CD8-positive, alpha-beta memory T cell (primary cell): ENCODE data around the gene TIPARP. TPM values are rescaled to one million over a fixed set of nuclear protein-coding genes. Genes with fewer than 3 reads are reported as not detected.
"Not testable (repeated sequence)": the region's sequence is repeated elsewhere in the genome, so short reads cannot be mapped to it uniquely, and the experiment has no call there.

ENCODE experiments used
- CTCF ChIA-PET: fragments of 350-600 bp; sonication (Branson Sonifier 250); formaldehyde crosslinking; loops from one replicate; lab custom pipeline; 2021; ENCODE audit warnings: antibody characterized with exemption; lab: Charles Lee
- POLR2A ChIA-PET: fragments of 350-600 bp; sonication (Branson Sonifier 250); formaldehyde crosslinking; loops from one replicate; lab custom pipeline; 2021; ENCODE audit warnings: antibody characterized with exemption; lab: Charles Lee
- DNase-seq, 5 donors: peaks; one replicate each; pipeline versions ENCODE4 v3.0.0 to v3.0.0-alpha.2; 2020 to 2022; ENCODE audit warnings: mixed read lengths in 1 of 5
- H3K27ac ChIP-seq: one replicate; pipeline ENCODE4 v1.7.0; 2013; ENCODE audit warnings: low read depth, mild to moderate bottlenecking, low read length, moderate library complexity
- H3K27me3 ChIP-seq: 2 replicates; pipeline ENCODE4 v1.7.0; 2013; ENCODE audit warnings: low read length, mild to moderate bottlenecking; ENCODE audit not compliant: insufficient read depth, poor library complexity, severe bottlenecking
- H3K36me3 ChIP-seq: 2 replicates; pipeline ENCODE4 v1.7.0; 2013; ENCODE audit warnings: mild to moderate bottlenecking, low read length, moderate library complexity; ENCODE audit not compliant: insufficient read depth
- H3K4me1 ChIP-seq: 2 replicates; pipeline ENCODE4 v1.7.0; 2013; ENCODE audit warnings: mild to moderate bottlenecking, low read length, moderate library complexity; ENCODE audit not compliant: insufficient read depth
- H3K4me3 ChIP-seq: 2 replicates; pipeline ENCODE4 v1.7.0; 2013; ENCODE audit warnings: mild to moderate bottlenecking, low read length
- H3K9me3 ChIP-seq: 2 replicates; pipeline ENCODE4 v1.7.0; 2013; ENCODE audit warnings: mild to moderate bottlenecking, low read length
- H3K27ac Mint-ChIP-seq, 8 donors: one replicate each; pipeline ENCODE4 v1.8.0; 2020 to 2021; ENCODE audit warnings: mixed read lengths in 8 of 8, mild to moderate bottlenecking in 6 of 8, inconsistent platforms in 3 of 8, moderate library complexity in 3 of 8
- H3K27me3 Mint-ChIP-seq, 2 donors: one replicate each; pipeline ENCODE4 v1.8.0; 2020 to 2021; ENCODE audit warnings: mixed read lengths in 2 of 2, mild to moderate bottlenecking in 1 of 2, moderate library complexity in 1 of 2
- H3K36me3 Mint-ChIP-seq, 3 donors: one replicate each; pipeline ENCODE4 v1.8.0; 2020 to 2021; ENCODE audit warnings: mixed read lengths in 3 of 3, inconsistent platforms in 1 of 3, mild to moderate bottlenecking in 1 of 3
- H3K4me1 Mint-ChIP-seq, 3 donors: one replicate each; pipeline ENCODE4 v1.8.0; 2020 to 2021; ENCODE audit warnings: mixed read lengths in 3 of 3, inconsistent platforms in 1 of 3, mild to moderate bottlenecking in 1 of 3
- H3K4me3 Mint-ChIP-seq, 7 donors: one replicate each; pipeline ENCODE4 v1.8.0; 2020 to 2021; ENCODE audit warnings: mixed read lengths in 7 of 7, mild to moderate bottlenecking in 6 of 7, moderate library complexity in 4 of 7, inconsistent platforms in 2 of 7
- H3K9me3 Mint-ChIP-seq, 5 donors: one replicate each; pipeline ENCODE4 v1.8.0; 2020 to 2022; ENCODE audit warnings: mixed read lengths in 5 of 5, mild to moderate bottlenecking in 3 of 5, moderate library complexity in 2 of 5, inconsistent platforms in 1 of 5
- polyA plus RNA-seq: library from polyadenylated mRNA; unstranded; fragments of 300-500 nt; fragmentation: Illumina TruSeq; gene quantifications from one replicate; pipeline ENCODE4 v1.2.3, GENCODE V29; 2021
- total RNA-seq, 2 experiments: library from RNA; stranded (reverse); gene quantifications; one replicate each; pipeline ENCODE4 v1.2.3, GENCODE V29; 2021

The TIPARP gene
- total and polyA plus RNA-seq, 3 experiments from 2014 or later, result 19.8 to 37.0 (median 36.0) TPM

DNA sequence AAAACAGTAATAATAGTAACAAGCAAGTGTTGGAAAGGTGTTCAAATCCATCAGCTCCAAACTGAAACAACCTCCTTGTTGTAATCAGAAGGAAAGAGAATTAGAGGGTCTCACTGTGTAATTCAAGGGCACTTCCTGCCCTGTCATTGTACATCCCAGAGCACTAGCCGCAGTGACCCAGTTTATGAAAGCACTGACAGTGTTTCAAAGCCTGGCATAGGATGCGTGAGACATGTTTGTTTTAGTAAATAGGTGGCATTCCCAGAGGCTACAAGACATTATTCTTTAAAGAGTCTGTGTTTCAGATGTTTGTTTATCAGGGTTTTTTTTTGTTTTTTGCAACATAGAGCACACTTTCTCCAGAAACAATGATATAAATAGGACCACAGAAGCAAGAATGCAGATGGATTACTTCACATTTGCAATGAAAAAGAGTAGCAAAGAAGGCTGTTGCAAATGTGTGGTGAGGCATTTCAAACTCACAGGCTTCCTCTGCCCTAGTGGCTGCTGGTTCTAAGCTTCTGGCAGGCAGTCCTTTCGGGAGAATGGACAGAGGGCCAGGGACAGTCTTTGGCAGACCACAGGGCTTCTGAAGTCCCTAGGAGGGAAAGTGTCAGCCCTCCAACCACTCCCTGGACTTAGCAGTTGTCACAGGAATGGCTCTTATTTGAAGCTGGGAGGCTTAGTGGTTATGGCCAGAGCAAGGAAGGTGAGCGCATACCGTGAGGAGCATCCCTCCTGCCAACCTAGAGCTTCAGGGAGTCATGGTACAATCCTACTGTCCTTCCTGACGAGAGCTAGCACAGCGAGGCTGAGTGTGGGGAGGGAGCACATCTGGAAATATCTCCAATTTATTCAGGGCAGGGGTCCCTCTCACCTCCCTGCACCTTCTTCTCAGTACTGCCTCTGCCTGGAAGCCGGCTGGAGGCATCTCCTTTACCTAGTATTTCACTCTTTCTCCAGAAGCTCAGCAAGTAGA lies 31.4 kb upstream of the TIPARP start:
- Mint-ChIP-seq H3K27ac (peak overlapping the region; percentile 46 to 96 (median 82)), H3K27me3 (peaks cover 1 to 13% of the 10 kb centered on the region in 2 donors), H3K4me1 (peaks cover 12 to 20% (median 20%) of the 10 kb centered on the region in 3 donors), H3K36me3 (peaks cover 0 to 4% (median 0%) of the 10 kb centered on the region in 3 donors), H3K4me3 (peak overlapping the region; percentile 8 to 81 (median 69)), H3K9me3 (peaks cover 0 to 3% (median 0%) of the 10 kb centered on the region in 5 donors)
- POLR2A ChIA-PET, result interaction anchor here (1.4 kb wide), 1 partner anchor 30 kb away, joined by 4 read pairs; no protein-coding TSS in a partner anchor
- no peaks in the 10 kb centered on the region for H3K27me3 ChIP-seq
- H3K9me3 ChIP-seq, result no peaks in the 10 kb centered on the region
- H3K4me3 ChIP-seq, result no peak overlapping the region
- DNase-seq, result no peak
- no peak overlapping the region for H3K27ac ChIP-seq
- CTCF ChIA-PET, result interaction anchor here (1.1 to 2.1 kb wide), 5 partner anchors 30 to 494 kb away, joined by 3 to 4 read pairs (median 3); no protein-coding TSS in a partner anchor
- no peaks in the 10 kb centered on the region for H3K36me3 ChIP-seq
- peaks cover 16% of the 10 kb centered on the region for H3K4me1 ChIP-seq

DNA sequence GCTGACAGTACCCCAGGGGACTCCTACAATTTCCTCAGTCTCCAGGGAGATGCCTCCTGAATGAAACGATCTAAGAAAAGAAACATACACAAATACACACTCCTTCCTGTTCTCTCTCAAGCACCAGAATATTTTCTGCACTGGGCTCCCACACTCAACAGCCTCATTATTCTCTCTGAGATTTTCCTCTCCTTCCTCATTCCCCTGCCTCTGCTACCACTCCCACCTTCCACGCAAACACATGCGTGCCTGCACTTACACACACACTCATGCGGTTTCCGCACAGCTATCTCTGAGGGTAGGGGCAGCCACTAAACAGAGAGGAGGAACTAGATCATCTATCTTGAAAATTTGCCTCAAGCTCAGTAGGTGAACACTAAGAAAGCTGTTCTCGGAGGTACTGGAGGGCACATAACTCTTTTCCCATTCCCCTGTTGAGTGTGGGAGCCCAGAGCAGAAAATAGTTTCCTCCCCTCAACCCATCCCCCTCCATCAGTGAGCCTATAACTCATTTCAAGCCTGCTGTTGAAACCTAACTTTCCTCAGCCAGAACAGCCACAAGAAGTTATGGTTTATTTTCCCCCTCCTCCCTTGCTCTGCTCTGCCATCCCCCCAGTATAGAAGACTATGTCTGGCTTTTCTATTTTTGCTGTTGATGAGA lies 30.5 kb upstream of the TIPARP start:
- Histone ChIP-seq H3K4me3 (no peak overlapping the region), H3K9me3 (no peaks in the 10 kb centered on the region), H3K4me1 (peaks cover 16% of the 10 kb centered on the region), H3K36me3 (no peaks in the 10 kb centered on the region), H3K27me3 (no peaks in the 10 kb centered on the region), H3K27ac (no peak overlapping the region)
- peak in 4 of 5 donors; percentile 9 to 54 (median 36) for DNase-seq
- peaks cover 12 to 20% (median 20%) of the 10 kb centered on the region in 3 donors for H3K4me1 Mint-ChIP-seq
- H3K27ac Mint-ChIP-seq, result peak overlapping the region; percentile 46 to 96 (median 82)
- peaks cover 0 to 3% (median 0%) of the 10 kb centered on the region in 5 donors for H3K9me3 Mint-ChIP-seq
- H3K27me3 Mint-ChIP-seq, result peaks cover 1 to 13% of the 10 kb centered on the region in 2 donors
- peak overlapping the region in 6 of 7 donors; percentile 60 to 81 (median 72) for H3K4me3 Mint-ChIP-seq
- CTCF ChIA-PET, result interaction anchor here (1.1 to 2.1 kb wide), 4 partner anchors 30 to 494 kb away, joined by 3 to 4 read pairs (median 4); no protein-coding TSS in a partner anchor
- peaks cover 0 to 4% (median 0%) of the 10 kb centered on the region in 3 donors for H3K36me3 Mint-ChIP-seq
- POLR2A ChIA-PET, result interaction anchor here (1.4 kb wide), 1 partner anchor 30 kb away, joined by 4 read pairs; no protein-coding TSS in a partner anchor

DNA sequence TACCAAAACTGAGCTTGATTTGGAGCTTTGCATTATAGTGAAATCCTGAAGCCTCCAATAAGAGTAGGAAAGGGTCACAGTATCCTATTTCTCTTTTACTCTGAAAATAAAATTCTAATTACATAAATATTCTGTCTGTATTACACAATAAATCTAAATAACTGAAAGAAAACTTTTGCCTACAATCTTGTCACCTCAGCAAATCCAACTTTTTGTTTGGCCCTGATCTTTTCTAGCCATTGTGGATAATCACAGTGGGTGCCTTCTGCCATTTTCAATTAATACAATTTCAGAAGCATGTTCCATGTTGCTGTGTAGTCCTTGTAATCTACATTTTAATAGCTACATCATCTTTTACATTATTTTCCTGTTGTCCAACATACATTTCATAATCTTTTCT lies 29.4 kb upstream of the TIPARP start:
- Mint-ChIP-seq H3K4me3 (no peak overlapping the region), H3K27me3 (peaks cover 1 to 13% of the 10 kb centered on the region in 2 donors), H3K27ac (no peak overlapping the region), H3K9me3 (peaks cover 0 to 3% (median 0%) of the 10 kb centered on the region in 5 donors), H3K4me1 (peaks cover 12 to 20% (median 20%) of the 10 kb centered on the region in 3 donors), H3K36me3 (peaks cover 0 to 4% (median 0%) of the 10 kb centered on the region in 3 donors)
- POLR2A ChIA-PET, result no interaction called here
- DNase-seq, result no peak
- Histone ChIP-seq H3K9me3 (no peaks in the 10 kb centered on the region), H3K4me1 (peaks cover 16% of the 10 kb centered on the region), H3K27me3 (no peaks in the 10 kb centered on the region), H3K4me3 (no peak overlapping the region), H3K36me3 (no peaks in the 10 kb centered on the region), H3K27ac (no peak overlapping the region)
- CTCF ChIA-PET, result interaction anchor here (1.7 to 2.1 kb wide), 2 partner anchors 28 to 493 kb away, joined by 4 read pairs; no protein-coding TSS in a partner anchor

DNA sequence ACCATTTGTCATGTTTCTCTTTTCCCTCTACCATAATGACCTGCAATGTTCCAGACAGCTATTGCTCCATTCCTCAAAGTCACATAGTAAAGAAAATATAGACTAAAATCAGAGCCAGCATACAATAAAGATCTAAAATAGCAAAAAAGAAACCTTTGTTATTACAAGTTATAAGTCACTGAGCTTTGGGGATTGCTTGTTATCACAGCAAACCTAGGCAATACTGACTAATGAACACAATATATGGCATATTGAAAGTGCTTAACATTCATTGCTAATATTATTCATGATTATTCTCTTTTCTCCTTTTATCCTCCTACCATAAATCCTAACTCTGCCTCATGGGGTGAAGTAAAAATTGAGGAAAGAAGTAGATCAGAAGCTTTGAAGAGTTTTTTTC lies 27.4 kb upstream of the TIPARP start:
- no peaks in the 10 kb centered on the region for H3K9me3 ChIP-seq
- DNase-seq, result no peak
- peaks cover 12 to 20% (median 20%) of the 10 kb centered on the region in 3 donors for H3K4me1 Mint-ChIP-seq
- H3K27ac Mint-ChIP-seq, result no peak overlapping the region
- no peaks in the 10 kb centered on the region for H3K27me3 ChIP-seq
- H3K27ac ChIP-seq, result no peak overlapping the region
- H3K4me3 ChIP-seq, result no peak overlapping the region
- ChIA-PET POLR2A (no interaction called here), CTCF (interaction anchor here (1.1 to 1.4 kb wide), 2 partner anchors 18 to 491 kb away, joined by 3 to 4 read pairs; no protein-coding TSS in a partner anchor)
- peaks cover 16% of the 10 kb centered on the region for H3K4me1 ChIP-seq
- no peak overlapping the region for H3K4me3 Mint-ChIP-seq
- no peaks in the 10 kb centered on the region for H3K36me3 ChIP-seq
- peaks cover 1 to 13% of the 10 kb centered on the region in 2 donors for H3K27me3 Mint-ChIP-seq
- peaks cover 0 to 4% (median 0%) of the 10 kb centered on the region in 3 donors for H3K36me3 Mint-ChIP-seq
- peaks cover 0 to 3% (median 0%) of the 10 kb centered on the region in 5 donors for H3K9me3 Mint-ChIP-seq

DNA sequence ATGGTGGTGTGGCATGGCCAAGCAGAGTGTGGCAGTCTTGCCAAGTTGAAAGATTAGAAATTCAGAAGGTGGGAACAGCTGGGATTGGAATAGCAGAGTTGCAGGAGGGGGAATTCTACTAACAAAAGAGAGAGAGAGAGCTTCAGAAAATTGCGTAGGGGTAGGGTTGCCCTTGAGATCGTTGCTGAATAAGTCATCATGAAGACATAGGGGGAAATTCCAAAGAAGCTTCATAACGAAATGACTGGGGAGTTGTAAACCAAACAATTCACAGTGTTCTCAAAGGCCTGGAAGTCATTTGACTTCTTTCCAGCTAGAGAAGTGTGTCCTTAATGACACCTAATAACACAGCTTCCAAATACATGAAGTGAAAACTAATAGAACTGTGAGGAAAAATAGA lies 26.3 kb upstream of the TIPARP start:
- no peaks in the 10 kb centered on the region for H3K9me3 ChIP-seq
- CTCF ChIA-PET, result interaction anchor here (0.9 to 1.4 kb wide), 4 partner anchors 20 to 490 kb away, joined by 3 to 4 read pairs (median 3); no protein-coding TSS in a partner anchor

DNA sequence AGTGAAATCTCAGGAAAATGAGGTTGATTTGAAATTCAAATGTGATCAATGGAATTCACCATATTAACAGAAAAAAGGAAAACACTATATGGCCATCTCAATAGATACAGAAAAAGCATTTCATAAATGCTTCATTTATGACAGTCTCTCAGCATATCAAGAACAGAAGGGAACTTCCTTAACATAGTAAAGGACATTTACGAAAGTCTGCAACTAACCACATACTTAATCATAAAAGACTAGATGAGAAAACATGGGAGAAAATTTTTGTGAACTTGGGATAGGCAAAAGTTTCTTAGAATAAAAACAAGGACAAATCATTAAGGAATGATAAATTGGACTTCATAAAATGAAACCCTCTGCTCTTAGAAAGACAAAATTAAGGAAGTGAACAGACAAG lies 24.7 kb upstream of the TIPARP start:
- no peaks in the 10 kb centered on the region for H3K4me1 Mint-ChIP-seq
- Histone ChIP-seq H3K4me3 (no peak overlapping the region), H3K27ac (no peak overlapping the region), H3K27me3 (no peaks in the 10 kb centered on the region), H3K36me3 (no peaks in the 10 kb centered on the region), H3K9me3 (no peaks in the 10 kb centered on the region), H3K4me1 (no peaks in the 10 kb centered on the region)
- no peak for DNase-seq
- peaks cover 0 to 9% of the 10 kb centered on the region in 2 donors for H3K27me3 Mint-ChIP-seq
- POLR2A ChIA-PET, result no interaction called here
- CTCF ChIA-PET, result no interaction called here
- H3K27ac Mint-ChIP-seq, result no peak overlapping the region
- peaks cover 0 to 3% (median 0%) of the 10 kb centered on the region in 5 donors for H3K9me3 Mint-ChIP-seq
- peaks cover 0 to 4% (median 0%) of the 10 kb centered on the region in 3 donors for H3K36me3 Mint-ChIP-seq
- no peak overlapping the region for H3K4me3 Mint-ChIP-seq

More for the DNA sequence above, 26.3 kb upstream of the TIPARP start:
- Histone ChIP-seq H3K4me3 (no peak overlapping the region), H3K27me3 (no peaks in the 10 kb centered on the region), H3K36me3 (no peaks in the 10 kb centered on the region), H3K4me1 (peaks cover 12% of the 10 kb centered on the region), H3K27ac (no peak overlapping the region)
- no peak for DNase-seq
- Mint-ChIP-seq H3K36me3 (peaks cover 0 to 4% (median 0%) of the 10 kb centered on the region in 3 donors), H3K27ac (no peak overlapping the region), H3K4me1 (peaks cover 8 to 13% (median 13%) of the 10 kb centered on the region in 3 donors), H3K4me3 (no peak overlapping the region), H3K9me3 (peaks cover 0 to 3% (median 0%) of the 10 kb centered on the region in 5 donors), H3K27me3 (peaks cover 0 to 13% of the 10 kb centered on the region in 2 donors)
- POLR2A ChIA-PET, result interaction anchor here (0.6 kb wide), 1 partner anchor 28 kb away, joined by 3 read pairs; no protein-coding TSS in a partner anchor

DNA sequence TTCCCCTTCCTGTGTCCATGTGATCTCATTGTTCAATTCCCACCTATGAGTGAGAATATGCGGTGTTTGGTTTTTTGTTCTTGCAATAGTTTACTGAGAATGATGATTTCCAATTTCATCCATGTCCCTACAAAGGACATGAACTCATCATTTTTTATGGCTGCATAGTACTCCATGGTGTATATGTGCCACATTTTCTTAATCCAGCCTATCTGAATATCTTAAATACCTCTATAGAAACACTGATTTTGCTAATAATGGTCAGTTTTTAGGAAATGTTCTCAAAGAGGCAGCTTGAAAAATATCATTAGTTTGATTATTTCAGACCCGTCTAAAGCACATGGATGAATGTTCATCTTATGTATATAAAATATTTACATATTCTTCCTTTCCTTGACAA lies 21.7 kb upstream of the TIPARP start:
- H3K36me3 Mint-ChIP-seq, H3K4me1 Mint-ChIP-seq, H3K4me3 ChIP-seq, DNase-seq, H3K27me3 Mint-ChIP-seq, POLR2A ChIA-PET, H3K9me3 Mint-ChIP-seq, H3K4me3 Mint-ChIP-seq, H3K27ac Mint-ChIP-seq, H3K27me3 ChIP-seq, H3K9me3 ChIP-seq, H3K27ac ChIP-seq, H3K36me3 ChIP-seq, H3K4me1 ChIP-seq: not testable (repeated sequence)
- CTCF ChIA-PET, result interaction anchor here (2.5 kb wide), 1 partner anchor 21 kb away, joined by 6 read pairs; no protein-coding TSS in a partner anchor
